H9 (cell line): ENCODE measurements around the gene ZNF652. TPM values are rescaled to one million over a fixed set of nuclear protein-coding genes. Genes with fewer than 3 reads are reported as not detected.

Experiments
- DNase-seq: peaks from one replicate; pipeline ENCODE4 v3.0.0-alpha.2; 2017
- H2AFZ ChIP-seq: one replicate; pipeline ENCODE4 v1.6.1; 2013; ENCODE audit warnings: mild to moderate bottlenecking, low read length, control low read depth, moderate library complexity
- H2AK5ac ChIP-seq: 2 replicates; pipeline ENCODE4 v1.6.1; 2013; ENCODE audit warnings: low read length, control low read depth, mixed read lengths; ENCODE audit not compliant: insufficient read length
- H2BK120ac ChIP-seq: one replicate; pipeline ENCODE4 v1.6.1; 2013; ENCODE audit warnings: low read depth, mild to moderate bottlenecking, low read length, control low read depth, inconsistent platforms; ENCODE audit not compliant: poor library complexity, severe bottlenecking
- H2BK12ac ChIP-seq: 2 replicates; pipeline ENCODE4 v1.6.1; 2013; ENCODE audit warnings: low read length, control low read depth, mixed read lengths, low read depth; ENCODE audit not compliant: insufficient read length
- H2BK15ac ChIP-seq: 2 replicates; pipeline ENCODE4 v1.6.1; 2013; ENCODE audit warnings: low read depth, low read length, control low read depth
- H2BK20ac ChIP-seq: one replicate; pipeline ENCODE4 v1.6.1; 2013; ENCODE audit warnings: low read depth, mild to moderate bottlenecking, low read length, control low read depth, inconsistent platforms; ENCODE audit not compliant: poor library complexity, severe bottlenecking
- H2BK5ac ChIP-seq: 2 replicates; pipeline ENCODE4 v1.6.1; 2013; ENCODE audit warnings: low read length, control low read depth, mixed read lengths; ENCODE audit not compliant: insufficient read length
- H3K14ac ChIP-seq: 2 replicates; pipeline ENCODE4 v1.6.1; 2013; ENCODE audit warnings: low read length, control low read depth; ENCODE audit not compliant: insufficient read depth
- H3K18ac ChIP-seq: 2 replicates; pipeline ENCODE4 v1.6.1; 2013; ENCODE audit warnings: low read depth, mild to moderate bottlenecking, mixed read lengths, low read length, control low read depth; ENCODE audit not compliant: insufficient read length
- H3K23ac ChIP-seq: 2 replicates; pipeline ENCODE4 v1.6.1; 2013; ENCODE audit warnings: low read length, control low read depth, mixed read lengths, low read depth; ENCODE audit not compliant: insufficient read length
- H3K23me2 ChIP-seq: 2 replicates; pipeline ENCODE4 v1.6.1; 2013; ENCODE audit warnings: low read depth, mild to moderate bottlenecking, mixed read lengths, low read length, control low read depth; ENCODE audit not compliant: insufficient read length, poor library complexity, severe bottlenecking
- H3K27ac ChIP-seq: 2 replicates; pipeline ENCODE4 v1.5.1; 2013; ENCODE audit warnings: low read length, control low read depth, mixed read lengths, low read depth; ENCODE audit not compliant: insufficient read length
- H3K27me3 ChIP-seq: 2 replicates; pipeline ENCODE4 v1.6.1; 2013; ENCODE audit warnings: low read length, control low read depth, inconsistent platforms; ENCODE audit not compliant: insufficient read depth
- H3K4ac ChIP-seq: 2 replicates; pipeline ENCODE4 v1.6.1; 2013; ENCODE audit warnings: low read depth, mild to moderate bottlenecking, control low read depth, inconsistent platforms, low read length, moderate library complexity
- H3K4me1 ChIP-seq: 2 replicates; pipeline ENCODE4 v1.6.1; 2013; ENCODE audit warnings: low read length, control low read depth, inconsistent platforms; ENCODE audit not compliant: insufficient read depth
- H3K4me2 ChIP-seq: 2 replicates; pipeline ENCODE4 v1.6.1; 2013; ENCODE audit warnings: low read length, control low read depth, mixed read lengths; ENCODE audit not compliant: insufficient read length, insufficient read depth
- H3K56ac ChIP-seq: 2 replicates; pipeline ENCODE4 v1.6.1; 2013; ENCODE audit warnings: low read depth, mild to moderate bottlenecking, mixed read lengths, low read length, control low read depth; ENCODE audit not compliant: insufficient read length
- H3K79me1 ChIP-seq: 2 replicates; pipeline ENCODE4 v1.6.1; 2013; ENCODE audit warnings: low read depth, mild to moderate bottlenecking, moderate library complexity, low read length, control low read depth, inconsistent platforms; ENCODE audit not compliant: insufficient read depth, poor library complexity, severe bottlenecking
- H3K79me2 ChIP-seq: 2 replicates; pipeline ENCODE4 v1.6.1; 2013; ENCODE audit warnings: low read length, control low read depth, inconsistent platforms; ENCODE audit not compliant: insufficient read depth
- H3K9ac ChIP-seq: 2 replicates; pipeline ENCODE4 v1.6.1; 2013; ENCODE audit warnings: low read length, control low read depth, mixed read lengths; ENCODE audit not compliant: insufficient read length; ENCODE audit errors: extremely low read depth
- H3K9me3 ChIP-seq: one replicate; pipeline ENCODE4 v1.6.1; 2013; ENCODE audit warnings: low read depth, low read length, inconsistent platforms; ENCODE audit not compliant: control insufficient read depth
- H3T11ph ChIP-seq: one replicate; pipeline ENCODE4 v1.6.1; 2013; ENCODE audit warnings: mild to moderate bottlenecking, low read length, control low read depth, inconsistent platforms
- H4K20me1 ChIP-seq: one replicate; pipeline ENCODE4 v1.6.1; 2013; ENCODE audit not compliant: control insufficient read depth, insufficient read length, insufficient read depth
- H4K5ac ChIP-seq: 2 replicates; pipeline ENCODE4 v1.6.1; 2013; ENCODE audit warnings: low read depth, mild to moderate bottlenecking, mixed read lengths, low read length, control low read depth; ENCODE audit not compliant: insufficient read length
- H4K8ac ChIP-seq: replicated peaks from 2 replicates; pipeline ENCODE4 v1.6.1; 2013; ENCODE audit warnings: low read length, control low read depth, mixed read lengths, low read depth; ENCODE audit not compliant: insufficient read length
- H4K91ac ChIP-seq: 2 replicates; pipeline ENCODE4 v1.6.1; 2013; ENCODE audit warnings: low read depth, mild to moderate bottlenecking, moderate library complexity, mixed read lengths, low read length, control low read depth; ENCODE audit not compliant: insufficient read length
- H3K27ac Mint-ChIP-seq, 3 experiments: 2 replicates in 2 of 3; 3 replicates in 1 of 3; pipeline ENCODE4 v1.8.0; 2020 to 2021; ENCODE audit warnings: mixed read lengths in 3 of 3, mild to moderate bottlenecking in 1 of 3, moderate library complexity in 1 of 3
- H3K27me3 Mint-ChIP-seq: 2 replicates; pipeline ENCODE4 v1.8.0; 2021; ENCODE audit warnings: low read depth, mild to moderate bottlenecking, moderate library complexity, mixed read lengths
- H3K36me3 Mint-ChIP-seq, 3 experiments: 2 replicates in 2 of 3; 3 replicates in 1 of 3; pipeline ENCODE4 v1.8.0; 2020 to 2021; ENCODE audit warnings: low read depth in 3 of 3, mixed read lengths in 3 of 3; ENCODE audit not compliant: insufficient read depth in 1 of 3
- H3K4me1 Mint-ChIP-seq, 2 experiments: 2 replicates each; pipeline ENCODE4 v1.8.0; 2020; ENCODE audit warnings: mixed read lengths in 2 of 2
- H3K4me3 Mint-ChIP-seq, 2 experiments: 2 replicates in 1 of 2; 3 replicates in 1 of 2; pipeline ENCODE4 v1.8.0; 2020 to 2021; ENCODE audit warnings: mild to moderate bottlenecking in 2 of 2, mixed read lengths in 2 of 2, moderate library complexity in 1 of 2
- H3K9me3 Mint-ChIP-seq, 2 experiments: 2 replicates in 1 of 2; 3 replicates in 1 of 2; pipeline ENCODE4 v1.8.0; 2020; ENCODE audit warnings: mild to moderate bottlenecking in 2 of 2, mixed read lengths in 2 of 2, moderate library complexity in 1 of 2
- total RNA-seq: library from RNA; stranded (reverse); gene quantifications from 2 replicates; pipeline ENCODE4 v1.2.1, GENCODE V29; 2021
- TF ChIP-seq, protein P1 (sequence below): fragments of 200-600 bp; sonication (generic); conservative IDR thresholded peaks from 3 replicates; pipeline ENCODE4 v1.8.0; 2021; ENCODE audit warnings: antibody characterized with exemption, mild to moderate bottlenecking

ZNF652 gene
- total RNA-seq, 1 experiment from 2014 or later, result 33.6 TPM

DNA sequence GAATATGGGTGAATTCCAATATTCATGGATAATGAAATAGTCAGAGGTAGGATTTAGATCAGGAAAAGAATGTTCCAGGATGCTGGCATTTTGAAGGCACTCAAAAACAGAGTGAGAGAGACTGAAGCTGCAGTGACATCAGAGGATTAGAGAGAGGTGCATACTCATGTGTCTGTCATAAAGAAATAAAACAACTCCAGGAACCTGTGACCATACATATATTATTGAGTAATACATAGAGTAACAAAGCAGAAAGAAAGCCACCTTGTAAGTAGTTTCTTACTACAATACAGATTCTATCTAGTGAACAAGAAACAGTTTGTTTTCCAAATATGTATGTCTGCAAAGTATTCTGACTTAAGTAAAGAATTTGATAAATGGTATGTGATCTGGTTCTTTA lies 69.1 kb downstream of the ZNF652 start:
- H3K79me2 ChIP-seq, result no peaks in the 10 kb centered on the region
- H3K9ac ChIP-seq, result no peak overlapping the region
- no peaks in the 10 kb centered on the region for H3K4me1 ChIP-seq
- H2AK5ac ChIP-seq, result no peak overlapping the region
- no peak overlapping the region for H3K4me3 Mint-ChIP-seq
- no peaks in the 10 kb centered on the region for H3K9me3 Mint-ChIP-seq
- peaks cover 0 to 2% (median 1%) of the 10 kb centered on the region in 3 experiments; a peak in 5 of 7 replicates for H3K36me3 Mint-ChIP-seq
- H3T11ph ChIP-seq, result no peak overlapping the region
- TF ChIP-seq, protein P1, sequence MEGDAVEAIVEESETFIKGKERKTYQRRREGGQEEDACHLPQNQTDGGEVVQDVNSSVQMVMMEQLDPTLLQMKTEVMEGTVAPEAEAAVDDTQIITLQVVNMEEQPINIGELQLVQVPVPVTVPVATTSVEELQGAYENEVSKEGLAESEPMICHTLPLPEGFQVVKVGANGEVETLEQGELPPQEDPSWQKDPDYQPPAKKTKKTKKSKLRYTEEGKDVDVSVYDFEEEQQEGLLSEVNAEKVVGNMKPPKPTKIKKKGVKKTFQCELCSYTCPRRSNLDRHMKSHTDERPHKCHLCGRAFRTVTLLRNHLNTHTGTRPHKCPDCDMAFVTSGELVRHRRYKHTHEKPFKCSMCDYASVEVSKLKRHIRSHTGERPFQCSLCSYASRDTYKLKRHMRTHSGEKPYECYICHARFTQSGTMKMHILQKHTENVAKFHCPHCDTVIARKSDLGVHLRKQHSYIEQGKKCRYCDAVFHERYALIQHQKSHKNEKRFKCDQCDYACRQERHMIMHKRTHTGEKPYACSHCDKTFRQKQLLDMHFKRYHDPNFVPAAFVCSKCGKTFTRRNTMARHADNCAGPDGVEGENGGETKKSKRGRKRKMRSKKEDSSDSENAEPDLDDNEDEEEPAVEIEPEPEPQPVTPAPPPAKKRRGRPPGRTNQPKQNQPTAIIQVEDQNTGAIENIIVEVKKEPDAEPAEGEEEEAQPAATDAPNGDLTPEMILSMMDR, result no peak
- no peak overlapping the region for H2BK12ac ChIP-seq
- no peak overlapping the region for H2BK20ac ChIP-seq
- H3K18ac ChIP-seq, result no peak overlapping the region
- H4K8ac ChIP-seq, result no peak overlapping the region
- H3K27me3 ChIP-seq, result no peaks in the 10 kb centered on the region; the same call in 1 of the 2 replicates
- H3K4me2 ChIP-seq, result no peak overlapping the region
- peaks cover 0 to 5% of the 10 kb centered on the region in 2 experiments; a peak in 1 of 4 replicates for H3K4me1 Mint-ChIP-seq
- H3K14ac ChIP-seq, result no peak overlapping the region
- H3K27ac Mint-ChIP-seq, result no peak overlapping the region; a peak in 1 of 7 replicates
- H3K56ac ChIP-seq, result no peak overlapping the region
- H2BK120ac ChIP-seq, result no peak overlapping the region
- H2BK5ac ChIP-seq, result no peak overlapping the region
- no peak overlapping the region for H4K91ac ChIP-seq
- no peaks in the 10 kb centered on the region for H3K9me3 ChIP-seq
- H3K4ac ChIP-seq, result no peak overlapping the region
- no peak overlapping the region for H4K5ac ChIP-seq
- no peak for DNase-seq
- H3K27ac ChIP-seq, result no peak overlapping the region
- no peak overlapping the region for H3K23ac ChIP-seq
- H4K20me1 ChIP-seq, result no peaks in the 10 kb centered on the region
- no peaks in the 10 kb centered on the region for H3K27me3 Mint-ChIP-seq
- H2AFZ ChIP-seq, result no peak overlapping the region
- H3K79me1 ChIP-seq, result no peaks in the 10 kb centered on the region
- no peak overlapping the region for H2BK15ac ChIP-seq
- H3K23me2 ChIP-seq, result no peaks in the 10 kb centered on the region
